ENCODE results near the gene BAD. TPM values are rescaled to one million over a fixed set of nuclear protein-coding genes. Genes with fewer than 3 reads are reported as not detected.

Gene BAD
- total RNA-seq, 1 donor from 2014 or later: 46.9 TPM

DNA sequence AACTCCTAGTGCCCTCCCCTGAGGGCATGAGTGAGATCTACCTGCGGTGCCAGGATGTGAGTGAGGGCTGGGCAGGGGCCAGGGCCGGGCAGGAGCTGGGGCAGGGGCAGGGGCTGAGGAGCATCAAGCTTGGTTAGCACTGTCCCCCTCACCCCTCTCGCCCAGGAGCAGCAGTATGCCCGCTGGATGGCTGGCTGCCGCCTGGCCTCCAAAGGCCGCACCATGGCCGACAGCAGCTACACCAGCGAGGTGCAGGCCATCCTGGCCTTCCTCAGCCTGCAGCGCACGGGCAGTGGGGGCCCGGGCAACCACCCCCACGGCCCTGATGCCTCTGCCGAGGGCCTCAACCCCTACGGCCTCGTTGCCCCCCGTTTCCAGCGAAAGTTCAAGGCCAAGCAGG lies 64.2 kb downstream of the BAD start:
- TF ChIP-seq, protein P1, sequence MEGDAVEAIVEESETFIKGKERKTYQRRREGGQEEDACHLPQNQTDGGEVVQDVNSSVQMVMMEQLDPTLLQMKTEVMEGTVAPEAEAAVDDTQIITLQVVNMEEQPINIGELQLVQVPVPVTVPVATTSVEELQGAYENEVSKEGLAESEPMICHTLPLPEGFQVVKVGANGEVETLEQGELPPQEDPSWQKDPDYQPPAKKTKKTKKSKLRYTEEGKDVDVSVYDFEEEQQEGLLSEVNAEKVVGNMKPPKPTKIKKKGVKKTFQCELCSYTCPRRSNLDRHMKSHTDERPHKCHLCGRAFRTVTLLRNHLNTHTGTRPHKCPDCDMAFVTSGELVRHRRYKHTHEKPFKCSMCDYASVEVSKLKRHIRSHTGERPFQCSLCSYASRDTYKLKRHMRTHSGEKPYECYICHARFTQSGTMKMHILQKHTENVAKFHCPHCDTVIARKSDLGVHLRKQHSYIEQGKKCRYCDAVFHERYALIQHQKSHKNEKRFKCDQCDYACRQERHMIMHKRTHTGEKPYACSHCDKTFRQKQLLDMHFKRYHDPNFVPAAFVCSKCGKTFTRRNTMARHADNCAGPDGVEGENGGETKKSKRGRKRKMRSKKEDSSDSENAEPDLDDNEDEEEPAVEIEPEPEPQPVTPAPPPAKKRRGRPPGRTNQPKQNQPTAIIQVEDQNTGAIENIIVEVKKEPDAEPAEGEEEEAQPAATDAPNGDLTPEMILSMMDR (IDR thresholded peaks at IDR 0.05; ENCODE audit: unreplicated experiment): no peak
- Mint-ChIP-seq H3K27me3 (no peaks in the 10 kb centered on the region), H3K4me1 (ENCODE audit: low read depth) (peaks cover 8% of the 10 kb centered on the region), H3K36me3 (ENCODE audit: insufficient read depth) (peaks cover 4% of the 10 kb centered on the region), H3K9me3 (ENCODE audit: low read depth) (no peaks in the 10 kb centered on the region), H3K4me3 (ENCODE audit: low read depth) (no peak overlapping the region), H3K27ac (no peak overlapping the region)
- DNase-seq (ENCODE audit: low spot score, unreplicated experiment): no peak

Other genes with a start within 250 kb of the BAD start
- 0.17 and 0.24 TPM in 2 replicates for gene FLRT1, start 248.7 kb downstream of the BAD start, total RNA-seq
- 28.0 and 30.6 TPM in 2 replicates for gene MACROD1, start 118.6 kb downstream of the BAD start, total RNA-seq
- gene STIP1, start 98.5 kb downstream of the BAD start, total RNA-seq: 189 and 209 TPM in 2 replicates
- 5.4 and 5.9 TPM in 2 replicates for gene FERMT3, start 77.9 kb downstream of the BAD start, total RNA-seq
- gene TRPT1, start 58.5 kb downstream of the BAD start, total RNA-seq: 52.0 and 53.9 TPM in 2 replicates
- 42.9 and 48.2 TPM in 2 replicates for gene NUDT22, start 58.4 kb downstream of the BAD start, total RNA-seq
- 35.4 and 39.1 TPM in 2 replicates for gene DNAJC4, start 54.1 kb downstream of the BAD start, total RNA-seq
- gene VEGFB, start 50.1 kb downstream of the BAD start, total RNA-seq: 66.1 and 68.2 TPM in 2 replicates
- gene FKBP2, start 43.6 kb downstream of the BAD start, total RNA-seq: 48.5 and 57.7 TPM in 2 replicates
- 198 TPM in 2 replicates for gene PPP1R14B, start 37.7 kb downstream of the BAD start, total RNA-seq
- 22.6 and 27.3 TPM in 2 replicates for gene PLCB3, start 33.1 kb downstream of the BAD start, total RNA-seq
- gene GPR137, start 1.2 kb upstream of the BAD start, total RNA-seq: 46.7 and 56.5 TPM in 2 replicates
- 0.62 TPM in 1 of 2 replicates, not detected in the other for gene KCNK4, start 6.6 kb upstream of the BAD start, total RNA-seq
- gene CATSPERZ, start 15.7 kb upstream of the BAD start, total RNA-seq: not detected in 2 replicates
- 28.1 and 31.4 TPM in 2 replicates for gene ESRRA, start 20.9 kb upstream of the BAD start, total RNA-seq
- 137 and 149 TPM in 2 replicates for gene TRMT112, start 32.9 kb upstream of the BAD start, total RNA-seq
- 157 and 171 TPM in 2 replicates for gene PRDX5, start 33.5 kb upstream of the BAD start, total RNA-seq
- gene CCDC88B, start 55.5 kb upstream of the BAD start, total RNA-seq: 4.3 and 6.2 TPM in 2 replicates
- gene RPS6KA4, start 74.5 kb upstream of the BAD start, total RNA-seq: 18.6 and 18.7 TPM in 2 replicates